K562 (cell line): ENCODE results near the gene CHCHD6. TPM values are rescaled to one million over a fixed set of nuclear protein-coding genes. Genes with fewer than 3 reads are reported as not detected.

Experiments
- CC2D1A ChIP-seq: fragments of 450-650 bp; IDR thresholded peaks from 2 replicates; pipeline ENCODE4 v1.6.1; 2017; ENCODE audit warnings: mild to moderate bottlenecking
- CREM ChIP-seq: IDR thresholded peaks from 2 replicates; pipeline ENCODE4 v1.6.1; 2014; ENCODE audit warnings: antibody characterized with exemption, low read depth
- ESRRA ChIP-seq: fragments of 450-650 bp; IDR thresholded peaks from 2 replicates; pipeline ENCODE4 v1.6.1; 2014; ENCODE audit warnings: low read depth, mild to moderate bottlenecking, moderate library complexity, borderline replicate concordance
- ESRRB ChIP-seq: fragments of 250-450 bp; sonication (Bioruptor Pico); IDR thresholded peaks from 2 replicates; pipeline ENCODE4 v1.5.0; 2020; ENCODE audit warnings: mild to moderate bottlenecking, moderate library complexity, borderline replicate concordance
- GATAD2A ChIP-seq: fragments of 450-650 bp; IDR thresholded peaks from 2 replicates; pipeline ENCODE4 v1.6.1; 2017
- GATAD2B ChIP-seq: fragments of 450-650 bp; IDR thresholded peaks from 2 replicates; pipeline ENCODE4 v1.6.1; 2017; ENCODE audit warnings: mild to moderate bottlenecking, borderline replicate concordance
- GTF2F1 ChIP-seq: IDR thresholded peaks from 2 replicates; pipeline ENCODE4 v1.6.1; 2011; ENCODE audit warnings: low read depth, low read length, improper control_type of control experiment
- HMG20B ChIP-seq: fragments of 250-450 bp; sonication (Bioruptor Pico); IDR thresholded peaks from 2 replicates; pipeline ENCODE4 v1.5.0; 2021; ENCODE audit warnings: mild to moderate bottlenecking
- NCOA2 ChIP-seq, 2 experiments: fragments of 450-650 bp; IDR thresholded peaks; 2 replicates each; pipeline ENCODE4 v1.6.1; 2018; ENCODE audit warnings: mild to moderate bottlenecking in 2 of 2, moderate library complexity in 1 of 2; ENCODE audit not compliant: partially characterized antibody in 2 of 2
- NUFIP1 ChIP-seq: fragments of 450-650 bp; IDR thresholded peaks from 2 replicates; pipeline ENCODE4 v1.6.1; 2018; ENCODE audit not compliant: partially characterized antibody
- POLR2AphosphoS2 ChIP-seq: IDR thresholded peaks from 2 replicates; pipeline ENCODE4 v1.6.1; 2012; ENCODE audit warnings: low read length, improper control_type of control experiment
- PRDM10 ChIP-seq: fragments of 450-650 bp; IDR thresholded peaks from 2 replicates; pipeline ENCODE4 v1.6.1; 2018; ENCODE audit not compliant: partially characterized antibody
- RBM15 ChIP-seq: fragments of 200-400 bp; formaldehyde crosslinking; IDR thresholded peaks from 2 replicates; pipeline ENCODE4 v1.6.1; 2018; ENCODE audit warnings: mild to moderate bottlenecking, low read length, moderate library complexity; ENCODE audit not compliant: insufficient read depth
- RBM39 ChIP-seq: fragments of 200-400 bp; formaldehyde crosslinking; optimal IDR thresholded peaks from 2 replicates; pipeline ENCODE3; 2018; ENCODE audit warnings: low read depth, low read length
- SMARCC2 ChIP-seq: fragments of 450-650 bp; IDR thresholded peaks from 2 replicates; pipeline ENCODE4 v1.6.1; 2017; ENCODE audit warnings: antibody characterized with exemption, moderate library complexity, mild to moderate bottlenecking, low read depth
- STAT5A ChIP-seq: IDR thresholded peaks from 2 replicates; pipeline ENCODE4 v1.6.1; 2012; ENCODE audit warnings: low read length, inconsistent platforms, borderline replicate concordance
- TEAD2 ChIP-seq: fragments of 450-650 bp; IDR thresholded peaks from 2 replicates; pipeline ENCODE4 v1.6.1; 2016; ENCODE audit warnings: missing genetic modification characterization, control low read depth, missing compliant biosample characterization
- ZBTB12 ChIP-seq: fragments of 250-450 bp; sonication (Bioruptor Pico); IDR thresholded peaks from 2 replicates; pipeline ENCODE4 v1.4.0; 2020
- ZNF212 ChIP-seq: fragments of 450-650 bp; formaldehyde crosslinking; IDR thresholded peaks from 2 replicates; pipeline ENCODE4 v1.4.0; 2020; ENCODE audit warnings: mild to moderate bottlenecking
- ZNF79 ChIP-seq: fragments of 250-450 bp; sonication (Bioruptor Pico); IDR thresholded peaks from 2 replicates; pipeline ENCODE4 v1.4.0; 2020; ENCODE audit warnings: low read depth, mild to moderate bottlenecking, moderate library complexity
- polyA plus RNA-seq, 8 experiments: library from polyadenylated mRNA; depleted of rRNA in 4 of 8; stranded (reverse) in 5 of 8; unstranded in 3 of 8; fragments of >200 nt; fragmentation: Nextera tagmentation in 2 of 8; fragmentation: Illumina TruSeq in 1 of 8; extraction: Ambion mirVana in 2 of 8; extraction: Trizol in 1 of 8; gene quantifications; 2 replicates each; pipeline versions ENCODE4 v1.2.1 to v1.2.3, GENCODE V29; 2011 to 2014; ENCODE audit warnings: inconsistent platforms in 1 of 8, missing spikeins in 1 of 8
- total RNA-seq, 7 experiments: library from RNA; depleted of rRNA in 6 of 7; stranded (reverse); fragments of >200 nt in 6 of 7; fragmentation: Illumina TruSeq in 2 of 7; extraction: Trizol in 2 of 7; gene quantifications; 2 replicates each; pipeline versions ENCODE4 v1.2.1 to v1.2.3, GENCODE V29; 2011 to 2021; ENCODE audit warnings: low replicate concordance in 1 of 7
- TF ChIP-seq, protein P1 (sequence below): IDR thresholded peaks from 3 replicates; pipeline ENCODE4 v1.6.1; 2011; ENCODE audit warnings: borderline replicate concordance, mild to moderate bottlenecking; ENCODE audit not compliant: insufficient read length, insufficient read depth
- TF ChIP-seq, protein P2 (sequence below): fragments of 450-650 bp; conservative IDR thresholded peaks from 2 replicates; pipeline ENCODE4 v1.6.1; 2016; ENCODE audit warnings: missing genetic modification characterization, low read depth, mild to moderate bottlenecking, missing compliant biosample characterization, moderate library complexity
- TF ChIP-seq, protein P3 (sequence below), 2 experiments: fragments of 250-450 bp in 1 of 2; fragments of 450-650 bp in 1 of 2; sonication (Bioruptor Pico) in 1 of 2; IDR thresholded peaks; 2 replicates each; pipeline versions ENCODE4 v1.6.1 to v1.8.0; 2016 to 2021; ENCODE audit warnings: mild to moderate bottlenecking in 2 of 2, moderate library complexity in 2 of 2, missing compliant biosample characterization in 1 of 2, missing genetic modification characterization in 1 of 2

The CHCHD6 gene
- total and polyA plus RNA-seq, 9 of the 15 experiments (the other 6 are each of a cell fraction or from before 2014, with no cell fraction given): 4.6 to 18.6 (median 10.9) TPM

- TF ChIP-seq ZNF79 (CRISPR knock-in tag): no peak
- no peak for TF ChIP-seq RBM39
- no peak for TF ChIP-seq TEAD2
- TF ChIP-seq CC2D1A: no peak
- TF ChIP-seq STAT5A: peak; percentile 51; the same call in 1 of the 2 replicates
- TF ChIP-seq GTF2F1: no peak
- TF ChIP-seq, protein P1, sequence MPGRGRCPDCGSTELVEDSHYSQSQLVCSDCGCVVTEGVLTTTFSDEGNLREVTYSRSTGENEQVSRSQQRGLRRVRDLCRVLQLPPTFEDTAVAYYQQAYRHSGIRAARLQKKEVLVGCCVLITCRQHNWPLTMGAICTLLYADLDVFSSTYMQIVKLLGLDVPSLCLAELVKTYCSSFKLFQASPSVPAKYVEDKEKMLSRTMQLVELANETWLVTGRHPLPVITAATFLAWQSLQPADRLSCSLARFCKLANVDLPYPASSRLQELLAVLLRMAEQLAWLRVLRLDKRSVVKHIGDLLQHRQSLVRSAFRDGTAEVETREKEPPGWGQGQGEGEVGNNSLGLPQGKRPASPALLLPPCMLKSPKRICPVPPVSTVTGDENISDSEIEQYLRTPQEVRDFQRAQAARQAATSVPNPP: no peak
- TF ChIP-seq GATAD2A: no peak
- TF ChIP-seq SMARCC2: peak; percentile 55; the same call in 1 of the 2 replicates
- no peak for TF ChIP-seq PRDM10
- no peak for TF ChIP-seq NCOA2 (IDR thresholded peaks at IDR 0.05; ENCODE audit: partially characterized antibody in 2 of 2)
- TF ChIP-seq, protein P2, sequence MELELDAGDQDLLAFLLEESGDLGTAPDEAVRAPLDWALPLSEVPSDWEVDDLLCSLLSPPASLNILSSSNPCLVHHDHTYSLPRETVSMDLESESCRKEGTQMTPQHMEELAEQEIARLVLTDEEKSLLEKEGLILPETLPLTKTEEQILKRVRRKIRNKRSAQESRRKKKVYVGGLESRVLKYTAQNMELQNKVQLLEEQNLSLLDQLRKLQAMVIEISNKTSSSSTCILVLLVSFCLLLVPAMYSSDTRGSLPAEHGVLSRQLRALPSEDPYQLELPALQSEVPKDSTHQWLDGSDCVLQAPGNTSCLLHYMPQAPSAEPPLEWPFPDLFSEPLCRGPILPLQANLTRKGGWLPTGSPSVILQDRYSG: no peak
- TF ChIP-seq ESRRB: no peak
- no peak for TF ChIP-seq POLR2AphosphoS2
- no peak; the same call in 1 of the 2 replicates for TF ChIP-seq CREM
- TF ChIP-seq HMG20B (CRISPR knock-in tag): no peak
- no peak for TF ChIP-seq NUFIP1
- TF ChIP-seq, protein P3, sequence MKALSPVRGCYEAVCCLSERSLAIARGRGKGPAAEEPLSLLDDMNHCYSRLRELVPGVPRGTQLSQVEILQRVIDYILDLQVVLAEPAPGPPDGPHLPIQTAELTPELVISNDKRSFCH (CRISPR knock-in tag; IDR thresholded peaks at IDR 0.05): no peak
- TF ChIP-seq, protein P3 (tag; IDR thresholded peaks at IDR 0.05): no peak
- no peak for TF ChIP-seq GATAD2B
- no peak for TF ChIP-seq ZBTB12 (CRISPR knock-in tag)
- TF ChIP-seq ESRRA: no peak
- TF ChIP-seq ZNF212: no peak
- no peak for TF ChIP-seq RBM15
Measured at GRCh38 chr3:126986001-126986400, 282.0 kb downstream of the CHCHD6 start (continued).
